ENCODE results near the gene EFNA5.

The EFNA5 gene

GRCh38 chr5:107570181-107570580, 100.6 kb downstream of the EFNA5 start:
- DNase-seq: no peak

- no peak for DNase-seq
These were observed 102.7 kb downstream of the EFNA5 start for GRCh38 chr5:107567901-107568671.

GRCh38 chr5:107566986-107567385, 103.8 kb downstream of the EFNA5 start:
- no peak for DNase-seq

GRCh38 chr5:107565791-107566767, 104.7 kb downstream of the EFNA5 start:
- no peak for DNase-seq

DNA sequence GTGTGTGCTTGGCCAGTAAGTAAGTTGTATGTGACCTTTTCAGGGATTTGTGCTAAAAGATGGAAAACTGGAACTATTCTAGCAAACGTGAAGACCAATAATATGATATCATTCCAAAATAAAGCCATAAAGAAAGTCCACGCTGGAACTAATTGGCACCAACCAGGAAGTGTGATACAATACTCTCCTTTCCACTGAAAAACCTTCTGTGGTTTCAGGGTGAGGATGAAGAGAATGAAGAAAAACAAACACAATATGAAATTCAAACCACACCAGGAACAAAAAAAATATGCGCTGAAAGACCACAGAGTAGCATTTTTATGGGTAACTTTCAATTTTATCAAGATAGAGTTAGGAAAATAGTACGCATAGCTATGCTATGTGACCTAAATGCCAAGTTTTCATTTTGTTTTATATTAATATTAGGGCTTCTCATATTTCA, 105.8 kb downstream of the EFNA5 start:
- DNase-seq: no peak

DNA sequence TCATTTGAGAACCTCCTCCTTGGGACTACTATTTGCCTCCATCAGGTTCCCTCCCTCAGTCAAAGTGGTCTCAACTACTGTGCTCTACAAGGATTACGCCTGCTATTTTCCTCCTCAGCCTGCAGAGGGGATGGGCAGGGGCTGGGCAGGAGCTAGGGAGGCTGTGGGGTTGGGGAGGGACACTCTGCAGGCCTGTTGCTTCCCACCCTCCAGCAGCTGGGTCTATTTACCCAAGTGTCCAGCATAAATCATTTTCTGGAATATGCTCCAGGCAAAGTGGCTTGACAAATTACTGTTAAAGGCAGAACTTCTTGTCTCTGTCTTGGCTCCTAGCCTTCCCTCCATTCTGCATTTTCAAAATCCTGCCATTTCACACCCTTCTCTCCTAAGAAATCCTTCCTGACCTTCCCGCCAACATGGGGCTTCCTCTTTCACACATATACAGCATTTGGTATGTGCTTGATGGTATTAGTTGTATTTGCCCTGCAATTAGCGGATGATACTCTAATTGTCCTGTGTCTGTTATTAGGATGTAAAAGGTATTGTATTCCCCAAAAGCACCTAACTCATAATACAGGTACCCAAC, 106.7 kb downstream of the EFNA5 start:
- no peak for DNase-seq

GRCh38 chr5:107560377-107560776, 110.4 kb downstream of the EFNA5 start:
- no peak for DNase-seq

DNA sequence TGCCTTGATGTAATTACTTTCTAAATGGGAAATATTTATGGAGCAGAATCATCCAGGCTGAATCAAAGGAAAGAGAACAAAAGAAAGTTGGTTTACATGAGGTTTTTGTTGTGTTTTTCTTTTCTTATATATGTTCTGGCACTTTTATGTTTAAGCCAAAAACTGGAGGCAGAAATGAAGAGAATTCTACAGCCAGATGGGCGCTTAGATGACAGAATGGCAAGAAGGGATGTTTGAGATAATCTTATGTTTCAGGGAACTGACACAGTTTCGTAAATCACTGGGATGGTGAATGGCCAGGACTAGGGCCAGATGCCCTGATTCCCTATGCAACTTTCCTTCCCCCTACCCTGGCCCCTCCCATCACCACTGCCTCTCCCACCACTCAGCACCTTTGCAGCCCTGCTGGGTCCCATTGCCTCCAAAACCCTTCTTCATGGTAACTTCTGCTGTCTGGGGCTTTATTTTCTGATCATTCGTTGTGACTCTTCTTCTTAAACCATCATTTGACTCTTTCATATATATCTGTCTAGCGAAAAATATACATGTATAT, 111.8 kb downstream of the EFNA5 start:
- no peak for DNase-seq

GRCh38 chr5:107557051-107557658, 113.6 kb downstream of the EFNA5 start:
- no peak for DNase-seq

GRCh38 chr5:107556575-107556974, 114.2 kb downstream of the EFNA5 start:
- no peak for DNase-seq

- DNase-seq: no peak
These were observed 115.2 kb downstream of the EFNA5 start for GRCh38 chr5:107555425-107556090.

DNA sequence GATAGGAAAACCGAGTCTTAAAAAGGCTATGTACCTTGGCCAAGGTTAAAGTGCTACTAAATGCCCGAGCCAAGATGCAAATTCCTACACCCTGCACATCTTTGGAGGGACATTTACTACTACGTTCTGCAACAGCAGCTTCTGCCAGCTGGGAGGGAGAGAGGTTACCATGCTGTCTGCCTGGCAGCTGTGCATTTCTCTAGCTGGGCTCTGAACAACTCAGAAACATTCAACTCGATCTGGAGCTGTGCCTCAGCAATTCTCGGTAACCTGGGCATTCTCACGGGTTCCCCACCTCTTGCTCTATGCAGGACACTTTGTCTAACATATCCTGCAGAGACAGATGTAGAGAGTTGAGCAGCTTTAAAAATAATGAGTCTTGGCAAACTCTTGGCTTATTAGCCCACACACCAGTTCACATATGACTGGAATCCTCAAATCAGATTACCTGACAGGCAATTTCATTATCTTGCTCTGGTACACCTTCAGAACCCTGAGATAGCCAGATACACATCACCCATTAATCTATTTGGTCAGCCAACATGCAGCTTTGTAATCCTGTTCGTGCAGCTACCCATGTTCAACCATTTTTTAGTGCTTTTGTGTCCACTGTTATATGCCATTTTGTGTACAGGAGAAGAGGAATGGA, 115.8 kb downstream of the EFNA5 start:
- no peak for DNase-seq

- DNase-seq: no peak
These were observed 117.6 kb downstream of the EFNA5 start for GRCh38 chr5:107553117-107553555.

DNA sequence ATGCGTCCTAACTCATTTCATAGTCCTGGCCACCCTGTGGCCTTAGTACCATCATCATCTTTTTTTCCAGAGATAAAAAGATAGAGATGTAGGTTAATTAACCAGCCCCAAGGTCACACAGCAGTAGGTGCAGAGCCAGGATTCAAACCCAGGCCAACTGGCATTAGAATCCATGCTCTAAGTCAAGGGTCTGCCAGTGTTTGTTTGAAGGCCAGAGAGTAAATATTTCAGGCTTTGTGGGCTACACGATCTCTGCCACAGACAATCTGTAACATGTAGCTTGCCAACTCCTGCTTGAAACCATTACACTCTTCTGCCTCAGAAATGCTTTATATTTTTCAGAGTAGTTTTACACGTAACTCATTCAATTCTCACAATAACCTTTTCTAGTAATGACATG, 119.6 kb downstream of the EFNA5 start:
- DNase-seq: no peak

DNA sequence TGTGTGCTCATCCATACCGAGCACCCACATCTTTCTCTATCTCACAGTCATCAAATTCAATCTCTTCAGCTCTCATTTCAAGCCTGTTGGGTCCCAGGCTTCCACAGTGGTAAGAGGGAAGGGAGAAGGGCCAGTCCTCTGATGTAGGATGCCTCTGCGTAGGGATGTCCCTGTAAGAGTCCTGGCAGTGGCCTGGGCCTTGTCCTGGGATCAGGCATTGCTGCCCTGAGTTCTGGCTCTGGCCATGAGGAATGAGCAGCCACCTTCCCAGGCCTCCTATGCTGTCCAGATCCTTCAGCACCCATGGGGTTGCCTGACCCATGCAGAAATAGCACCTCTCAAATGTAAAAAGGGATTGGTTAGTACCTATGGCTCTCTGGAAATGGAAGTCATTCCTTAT, 121.2 kb downstream of the EFNA5 start:
- no peak for DNase-seq

- DNase-seq: no peak
These were observed 122.3 kb downstream of the EFNA5 start for GRCh38 chr5:107548477-107548876.

DNA sequence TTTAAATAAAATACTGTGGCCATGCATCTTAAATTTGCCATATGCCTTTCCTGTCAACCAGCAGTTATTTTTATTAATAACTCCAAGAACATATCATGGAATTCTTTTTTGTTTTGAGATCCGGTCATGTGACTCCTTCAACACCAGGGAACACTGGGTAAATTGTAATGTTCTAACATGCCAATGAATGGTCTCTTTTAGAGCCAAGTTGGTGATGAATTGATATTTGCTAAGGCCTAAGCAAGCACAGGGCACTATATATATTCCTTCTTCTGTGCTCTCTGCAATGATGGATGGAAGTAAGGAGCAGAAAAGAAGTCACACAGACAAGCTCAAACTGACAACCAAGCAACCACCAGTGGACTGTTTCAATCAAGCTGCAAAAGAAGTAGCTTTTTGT, 124.0 kb downstream of the EFNA5 start:
- no peak for DNase-seq

DNA sequence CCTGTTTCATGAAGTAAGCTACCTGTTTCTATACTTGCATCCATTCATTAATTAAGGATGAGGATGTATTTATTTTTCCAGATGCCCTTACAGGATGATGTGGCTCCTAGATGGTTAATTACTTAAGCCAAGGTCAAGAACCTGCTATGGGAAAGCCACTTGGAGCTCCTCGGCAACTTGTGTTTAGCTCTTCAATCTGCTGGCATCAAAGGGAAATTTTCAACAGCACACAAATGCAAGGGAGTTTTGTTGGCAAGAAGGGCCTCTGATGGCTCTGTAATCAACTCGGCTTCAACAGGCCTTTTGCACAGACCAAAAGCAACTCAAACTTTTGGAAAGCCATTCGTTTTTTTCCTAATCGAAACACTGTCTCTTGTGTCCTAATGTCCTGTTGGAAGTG, 125.3 kb downstream of the EFNA5 start:
- no peak for DNase-seq

GRCh38 chr5:107544967-107545366, 125.8 kb downstream of the EFNA5 start:
- no peak for DNase-seq

- no peak for DNase-seq
These were observed 126.3 kb downstream of the EFNA5 start for GRCh38 chr5:107544476-107544875.

GRCh38 chr5:107543868-107544267, 126.9 kb downstream of the EFNA5 start:
- DNase-seq: no peak

Data from central memory CD4-positive, alpha-beta T cell (primary cell).